ENCODE data around the gene DRD1. TPM values are rescaled to one million over a fixed set of nuclear protein-coding genes. Genes with fewer than 3 reads are reported as not detected.

The DRD1 gene
- total RNA-seq, 1 experiment from 2014 or later, result 0.54 TPM

DNA sequence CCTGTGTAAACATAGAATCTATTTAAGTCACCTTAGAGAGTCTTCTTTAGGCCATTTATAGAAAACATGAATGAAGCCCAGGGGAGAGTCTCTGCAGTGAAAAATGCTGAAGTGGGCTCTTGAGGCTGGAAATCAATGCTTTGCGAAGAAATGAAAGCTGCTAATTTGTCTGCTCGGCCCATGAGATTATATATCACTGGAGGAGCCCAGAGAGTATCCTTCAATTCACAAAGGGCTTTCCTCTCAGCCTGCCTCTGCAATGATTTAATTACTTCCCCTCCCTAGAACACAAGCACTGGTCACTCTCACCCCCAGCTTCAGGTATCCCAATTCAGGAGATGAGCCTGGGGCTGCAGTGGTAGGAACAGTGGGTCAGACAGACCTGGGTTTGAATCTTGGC lies 8.2 kb upstream of the DRD1 start:
- ATAC-seq, result no peak
- RAD21 ChIA-PET (ENCODE audit: low non-redundant PET in 1 of 2, low total read pairs in 2 of 2, uncharacterized antibody in 2 of 2, unreplicated experiment in 2 of 2), result no interaction called here
- no peak overlapping the region for H3K27ac ChIP-seq (ENCODE audit: low read depth, low read length)
- peaks cover 0 to 7% of the 10 kb centered on the region in 2 experiments; a peak in 1 of 4 replicates for H3K4me1 ChIP-seq (ENCODE audit: control insufficient read depth in 1 of 2, insufficient read depth in 2 of 2, low read length in 2 of 2)
- no peak for DNase-seq (ENCODE audit: low read depth, low spot score)
- H3K9me2 ChIP-seq (ENCODE audit: insufficient read depth), result no peaks in the 10 kb centered on the region
- H2AFZ ChIP-seq (ENCODE audit: low read depth, low read length, poor library complexity, severe bottlenecking), result no peak overlapping the region
- peaks cover 10% of the 10 kb centered on the region; the same call in 1 of the 2 replicates for H3K27me3 ChIP-seq (ENCODE audit: insufficient read depth, low read length)
- H3K4me3 ChIP-seq (replicated peaks in 1 of 2; ENCODE audit: low read depth in 1 of 2, low read length in 2 of 2), result no peak overlapping the region
- H3K9ac ChIP-seq (ENCODE audit: low read length), result no peak overlapping the region
- TF ChIP-seq FOSL1 (IDR thresholded peaks at IDR 0.05; ENCODE audit: low read depth) (no peak), RAD21 (IDR thresholded peaks at IDR 0.05; ENCODE audit: low read depth) (no peak), EZH2 (IDR thresholded peaks at IDR 0.05) (no peak), ZNF274 (IDR thresholded peaks at IDR 0.05; ENCODE audit: low read depth, low read length) (no peak), CBX3 (IDR thresholded peaks at IDR 0.05; ENCODE audit: low read depth) (no peak), JUND (IDR thresholded peaks at IDR 0.05) (no peak)
- no peaks in the 10 kb centered on the region for H4K20me1 ChIP-seq (ENCODE audit: insufficient read depth)
- no TSS peak for BruUV-seq (replicated peaks)
- CTCF ChIA-PET, result interaction anchor here (1.8 kb wide), 1 partner anchor 12 kb away, joined by 4 read pairs; no protein-coding TSS in a partner anchor
- no peak overlapping the region for H3K4me2 ChIP-seq (ENCODE audit: low read length)
- H3K36me3 ChIP-seq (ENCODE audit: control insufficient read depth in 1 of 2, insufficient read depth in 2 of 2, low read length in 2 of 2), result no peaks in the 10 kb centered on the region
- POLR2A ChIA-PET, result no interaction called here
- no peaks in the 10 kb centered on the region for H3K79me2 ChIP-seq (ENCODE audit: insufficient read depth, low read length)
- intact Hi-C loops (cut with micrococcal nuclease), result no loop called here
- H3K9me3 ChIP-seq (ENCODE audit: control insufficient read depth in 1 of 2, insufficient read depth in 1 of 2, low read depth in 1 of 2, low read length in 2 of 2), result no peaks in the 10 kb centered on the region

DNA sequence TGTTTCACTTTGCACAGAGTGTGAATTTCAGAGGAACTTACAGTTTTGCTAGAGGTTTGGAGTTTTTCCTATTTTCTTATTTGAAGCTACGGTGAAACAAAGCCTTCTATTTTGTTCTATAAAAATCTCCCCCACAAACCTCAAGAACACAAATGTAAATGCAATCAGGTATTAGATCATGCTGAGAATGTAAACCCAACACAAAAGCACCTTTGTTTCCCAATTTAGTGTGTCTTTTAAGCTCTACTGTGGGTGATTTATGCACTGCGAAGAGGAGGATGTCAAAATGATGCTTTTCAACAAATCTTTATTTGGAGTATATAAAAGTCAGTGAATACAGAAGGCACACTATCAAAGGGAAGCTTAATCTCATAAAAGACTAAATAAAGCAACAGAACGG lies 4.3 kb upstream of the DRD1 start:
- ChIA-PET RAD21 (ENCODE audit: low non-redundant PET in 1 of 2, low total read pairs in 2 of 2, uncharacterized antibody in 2 of 2, unreplicated experiment in 2 of 2) (no interaction called here), POLR2A (no interaction called here), CTCF (interaction anchor here (1.1 to 1.5 kb wide), 2 partner anchors 16 to 497 kb away, joined by 3 read pairs; no protein-coding TSS in a partner anchor)
- H3K4me1 ChIP-seq (ENCODE audit: control insufficient read depth in 1 of 2, insufficient read depth in 2 of 2, low read length in 2 of 2), result peaks cover 9% of the 10 kb centered on the region in 2 experiments; a peak in 2 of 4 replicates
- H3K27ac ChIP-seq (ENCODE audit: low read depth, low read length), result no peak overlapping the region
- BruUV-seq (replicated peaks), result no TSS peak
- no peaks in the 10 kb centered on the region for H3K9me3 ChIP-seq (ENCODE audit: control insufficient read depth in 1 of 2, insufficient read depth in 1 of 2, low read depth in 1 of 2, low read length in 2 of 2)
- H3K4me3 ChIP-seq (replicated peaks in 1 of 2; ENCODE audit: low read depth in 1 of 2, low read length in 2 of 2), result no peak overlapping the region
- ATAC-seq (no peak), DNase-seq (ENCODE audit: low read depth, low spot score) (no peak)
- no peak overlapping the region for H2AFZ ChIP-seq (ENCODE audit: low read depth, low read length, poor library complexity, severe bottlenecking)
- H3K9ac ChIP-seq (ENCODE audit: low read length), result no peak overlapping the region
- no peak overlapping the region for H3K4me2 ChIP-seq (ENCODE audit: low read length)
- H4K20me1 ChIP-seq (ENCODE audit: insufficient read depth), result no peaks in the 10 kb centered on the region
- intact Hi-C loops (cut with micrococcal nuclease), result no loop called here
- TF ChIP-seq ZNF274 (IDR thresholded peaks at IDR 0.05; ENCODE audit: low read depth, low read length), result no peak
- TF ChIP-seq POLR2A (IDR thresholded peaks at IDR 0.05; ENCODE audit: borderline replicate concordance, extremely low read depth, insufficient read depth, insufficient read length), result no peak
- TF ChIP-seq RAD21 (IDR thresholded peaks at IDR 0.05; ENCODE audit: low read depth), result no peak
- TF ChIP-seq ELF1 (IDR thresholded peaks at IDR 0.05; ENCODE audit: borderline replicate concordance, low read depth), result no peak
- no peak for TF ChIP-seq EZH2 (IDR thresholded peaks at IDR 0.05)
- TF ChIP-seq CEBPB (IDR thresholded peaks at IDR 0.05; ENCODE audit: low read depth), result no peak
- no peak for TF ChIP-seq ZFX (IDR thresholded peaks at IDR 0.05)
- no peak for TF ChIP-seq POLR2AphosphoS5 (IDR thresholded peaks at IDR 0.05; ENCODE audit: low read depth, low read length)
- no peak for TF ChIP-seq YY1 (IDR thresholded peaks at IDR 0.05; ENCODE audit: extremely low read depth, insufficient replicate concordance, low read depth, low read length)
- no peak for TF ChIP-seq JUND (IDR thresholded peaks at IDR 0.05)
- TF ChIP-seq EZH2phosphoT487 (IDR thresholded peaks at IDR 0.05; ENCODE audit: borderline replicate concordance), result no peak
- TF ChIP-seq, protein P1, sequence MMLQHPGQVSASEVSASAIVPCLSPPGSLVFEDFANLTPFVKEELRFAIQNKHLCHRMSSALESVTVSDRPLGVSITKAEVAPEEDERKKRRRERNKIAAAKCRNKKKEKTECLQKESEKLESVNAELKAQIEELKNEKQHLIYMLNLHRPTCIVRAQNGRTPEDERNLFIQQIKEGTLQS (IDR thresholded peaks at IDR 0.05), result no peak
- TF ChIP-seq SIN3A (IDR thresholded peaks at IDR 0.05; ENCODE audit: low read depth), result no peak
- TF ChIP-seq TCF7L2 (IDR thresholded peaks at IDR 0.05; ENCODE audit: borderline replicate concordance, extremely low read depth, insufficient read depth, insufficient read length), result no peak
- TF ChIP-seq, protein P2, sequence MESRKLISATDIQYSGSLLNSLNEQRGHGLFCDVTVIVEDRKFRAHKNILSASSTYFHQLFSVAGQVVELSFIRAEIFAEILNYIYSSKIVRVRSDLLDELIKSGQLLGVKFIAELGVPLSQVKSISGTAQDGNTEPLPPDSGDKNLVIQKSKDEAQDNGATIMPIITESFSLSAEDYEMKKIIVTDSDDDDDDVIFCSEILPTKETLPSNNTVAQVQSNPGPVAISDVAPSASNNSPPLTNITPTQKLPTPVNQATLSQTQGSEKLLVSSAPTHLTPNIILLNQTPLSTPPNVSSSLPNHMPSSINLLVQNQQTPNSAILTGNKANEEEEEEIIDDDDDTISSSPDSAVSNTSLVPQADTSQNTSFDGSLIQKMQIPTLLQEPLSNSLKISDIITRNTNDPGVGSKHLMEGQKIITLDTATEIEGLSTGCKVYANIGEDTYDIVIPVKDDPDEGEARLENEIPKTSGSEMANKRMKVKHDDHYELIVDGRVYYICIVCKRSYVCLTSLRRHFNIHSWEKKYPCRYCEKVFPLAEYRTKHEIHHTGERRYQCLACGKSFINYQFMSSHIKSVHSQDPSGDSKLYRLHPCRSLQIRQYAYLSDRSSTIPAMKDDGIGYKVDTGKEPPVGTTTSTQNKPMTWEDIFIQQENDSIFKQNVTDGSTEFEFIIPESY (IDR thresholded peaks at IDR 0.05; ENCODE audit: extremely low read depth, insufficient replicate concordance, low read length), result no peak
- TF ChIP-seq SRF (IDR thresholded peaks at IDR 0.05; ENCODE audit: low read depth), result no peak
- TF ChIP-seq EGR1 (IDR thresholded peaks at IDR 0.05; ENCODE audit: low read depth), result no peak
- no peak for TF ChIP-seq FOSL1 (IDR thresholded peaks at IDR 0.05; ENCODE audit: low read depth)
- H3K79me2 ChIP-seq (ENCODE audit: insufficient read depth, low read length), result no peaks in the 10 kb centered on the region
- H3K27me3 ChIP-seq (ENCODE audit: insufficient read depth, low read length), result peaks cover 10% of the 10 kb centered on the region; the same call in 1 of the 2 replicates
- no peaks in the 10 kb centered on the region for H3K9me2 ChIP-seq (ENCODE audit: insufficient read depth)
- H3K36me3 ChIP-seq (ENCODE audit: control insufficient read depth in 1 of 2, insufficient read depth in 2 of 2, low read length in 2 of 2), result no peaks in the 10 kb centered on the region

Measured in HCT116 (cell line).